GM13977 (cell line): ENCODE results near the gene ITPR3.

Experiments
- DNase-seq: peaks from one replicate; pipeline ENCODE4 v3.0.0; 2012; ENCODE audit warnings: low spot score
- CTCF ChIP-seq: IDR thresholded peaks from 2 replicates; pipeline ENCODE4 v1.5.1; 2012; ENCODE audit warnings: mild to moderate bottlenecking, control low read depth; ENCODE audit not compliant: insufficient read depth; ENCODE audit errors: extremely low read depth, missing control alignments
- in situ Hi-C: fragments of 300-500 bp; cut with MboI; formaldehyde crosslinking; loops from one replicate; pipeline ENCODE4 v1.12.0; 2022; ENCODE audit warnings: low sequenced_read_pairs, low pct_unique_long_range_greater_than_20kb, mixed read lengths, inconsistent platforms; ENCODE audit not compliant: unreplicated experiment

ITPR3 gene

GRCh38 chr6:33705955-33706725 is 85.0 kb downstream of the ITPR3 start:
- TF ChIP-seq CTCF: no peak
- DNase-seq: no peak
- in situ Hi-C loops: loop anchor here (10.0 kb wide), 1 partner anchor 121 kb away; the partner anchor contains the start of gene BAK1

GRCh38 chr6:33707771-33708170 is 86.6 kb downstream of the ITPR3 start:
- in situ Hi-C loops: loop anchor here (10.0 kb wide), 1 partner anchor 123 kb away; the partner anchor contains the start of gene BAK1
- no peak for DNase-seq

GRCh38 chr6:33708516-33709204 is 87.5 kb downstream of the ITPR3 start:
- in situ Hi-C loops: loop anchor here (10.0 kb wide), 1 partner anchor 124 kb away; the partner anchor contains the start of gene BAK1
- no peak for TF ChIP-seq CTCF

More at GRCh38 chr6:33707771-33708170, 86.6 kb downstream of the ITPR3 start:
- no peak for TF ChIP-seq CTCF

GRCh38 chr6:33709605-33710295 is 88.6 kb downstream of the ITPR3 start:
- DNase-seq: no peak
- in situ Hi-C loops: loop anchor here (10.0 kb wide), 1 partner anchor 125 kb away; the partner anchor contains the start of gene BAK1
- no peak for TF ChIP-seq CTCF

More at GRCh38 chr6:33708516-33709204, 87.5 kb downstream of the ITPR3 start:
- DNase-seq: no peak

- no peak for DNase-seq
- TF ChIP-seq CTCF: no peak
- in situ Hi-C loops: no loop called here
These were observed 89.4 kb downstream of the ITPR3 start for GRCh38 chr6:33710296-33711121.
